K562 (cell line): ENCODE measurements around the gene SH3BGR. TPM values are rescaled to one million over a fixed set of nuclear protein-coding genes. Genes with fewer than 3 reads are reported as not detected.

Source experiments
- BDP1 ChIP-seq: IDR thresholded peaks from 3 replicates; pipeline ENCODE4 v1.6.1; 2011; ENCODE audit not compliant: insufficient read length, insufficient read depth
- CHD7 ChIP-seq: fragments of 200-600 bp; sonication (generic); IDR thresholded peaks from one replicate; pipeline ENCODE4 v1.6.1; 2012; ENCODE audit warnings: mild to moderate bottlenecking, low read depth, low read length, inconsistent platforms
- CTBP1 ChIP-seq: fragments of 450-650 bp; IDR thresholded peaks from 2 replicates; pipeline ENCODE4 v1.6.1; 2016; ENCODE audit warnings: borderline replicate concordance
- EGR1 ChIP-seq: fragments of 450-650 bp; conservative IDR thresholded peaks from 2 replicates; pipeline ENCODE4 v1.6.1; 2017; ENCODE audit warnings: mild to moderate bottlenecking
- FOXJ3 ChIP-seq: sonication (generic); formaldehyde crosslinking; IDR thresholded peaks from 2 replicates; pipeline ENCODE4 v1.4.0; 2020; ENCODE audit warnings: mild to moderate bottlenecking, missing genetic modification reagents
- HDAC1 ChIP-seq, 2 experiments: fragments of 450-650 bp; IDR thresholded peaks; 2 replicates each; pipeline ENCODE4 v1.6.1; 2016 to 2017; ENCODE audit warnings: inconsistent platforms in 1 of 2, mild to moderate bottlenecking in 1 of 2, moderate library complexity in 1 of 2
- HDAC2 ChIP-seq: fragments of 450-650 bp; IDR thresholded peaks from 2 replicates; pipeline ENCODE4 v1.6.1; 2016; ENCODE audit warnings: mild to moderate bottlenecking
- HMBOX1 ChIP-seq: sonication (generic); IDR thresholded peaks from 2 replicates; pipeline ENCODE4 v1.6.1; 2016
- HNRNPLL ChIP-seq: fragments of 200-400 bp; formaldehyde crosslinking; IDR thresholded peaks from 2 replicates; pipeline ENCODE4 v1.6.1; 2017; ENCODE audit warnings: low read length, low read depth, mild to moderate bottlenecking; ENCODE audit not compliant: poor library complexity, severe bottlenecking
- POLR2A ChIP-seq: fragments of 450-650 bp; conservative IDR thresholded peaks from 2 replicates; pipeline ENCODE4 v1.6.1; 2016
- SNAPC5 ChIP-seq: fragments of 250-450 bp; sonication (Bioruptor Pico); IDR thresholded peaks from 2 replicates; pipeline ENCODE4 v1.8.0; 2021; ENCODE audit warnings: moderate library complexity, mild to moderate bottlenecking, inconsistent platforms
- ZFP91 ChIP-seq: sonication (generic); formaldehyde crosslinking; IDR thresholded peaks from 2 replicates; pipeline ENCODE4 v1.8.0; 2022; ENCODE audit warnings: mild to moderate bottlenecking, missing genetic modification reagents
- ZNF175 ChIP-seq: fragments of 200-800 bp; sonication (Bioruptor generic); IDR thresholded peaks from 2 replicates; pipeline ENCODE4 v1.6.1; 2016; ENCODE audit warnings: low read depth, mild to moderate bottlenecking, missing genetic modification characterization, missing compliant biosample characterization
- ZNF239 ChIP-seq: fragments of 250-450 bp; sonication (Bioruptor Pico); IDR thresholded peaks from 2 replicates; pipeline ENCODE4 v1.4.0; 2020; ENCODE audit warnings: mild to moderate bottlenecking
- polyA plus RNA-seq, 8 experiments: library from polyadenylated mRNA; depleted of rRNA in 4 of 8; stranded (reverse) in 5 of 8; unstranded in 3 of 8; fragments of >200 nt; fragmentation: Nextera tagmentation in 2 of 8; fragmentation: Illumina TruSeq in 1 of 8; extraction: Ambion mirVana in 2 of 8; extraction: Trizol in 1 of 8; gene quantifications; 2 replicates each; pipeline versions ENCODE4 v1.2.1 to v1.2.3, GENCODE V29; 2011 to 2014; ENCODE audit warnings: inconsistent platforms in 1 of 8, missing spikeins in 1 of 8
- total RNA-seq, 7 experiments: library from RNA; depleted of rRNA in 6 of 7; stranded (reverse); fragments of >200 nt in 6 of 7; fragmentation: Illumina TruSeq in 2 of 7; extraction: Trizol in 2 of 7; gene quantifications; 2 replicates each; pipeline versions ENCODE4 v1.2.1 to v1.2.3, GENCODE V29; 2011 to 2021; ENCODE audit warnings: low replicate concordance in 1 of 7

Gene SH3BGR
- total and polyA plus RNA-seq, 9 of the 15 experiments (the other 6 are each of a cell fraction or from before 2014, with no cell fraction given): 6.6 to 42.9 (median 25.6) TPM

GRCh38 chr21:39451332-39452206 lies at the start of gene SH3BGR (continued):
- no peak for TF ChIP-seq CHD7
- peak; percentile 97 for TF ChIP-seq CTBP1
- no peak for TF ChIP-seq BDP1
- 0 out of 2 replicates have a peak, but pooled peaks have one; percentile 48 for TF ChIP-seq POLR2A
- TF ChIP-seq HDAC2: peak; percentile 85; the same call in 1 of the 2 replicates
- TF ChIP-seq HDAC1 (IDR thresholded peaks at IDR 0.05): no peak
- no peak for TF ChIP-seq EGR1
- TF ChIP-seq ZNF175 (CRISPR knock-in tag): no peak
- no peak for TF ChIP-seq ZFP91 (CRISPR knock-in tag)
- no peak for TF ChIP-seq FOXJ3 (CRISPR knock-in tag)
- TF ChIP-seq HNRNPLL: no peak
- no peak for TF ChIP-seq HMBOX1
- TF ChIP-seq ZNF239 (CRISPR knock-in tag): no peak
- TF ChIP-seq SNAPC5: no peak
